Measurements from ENCODE around the gene GRPEL2. TPM values are rescaled to one million over a fixed set of nuclear protein-coding genes. Genes with fewer than 3 reads are reported as not detected.
"Not testable (repeated sequence)": the region's sequence is repeated elsewhere in the genome, so short reads cannot be mapped to it uniquely, and the experiment has no call there.

The GRPEL2 gene
- total and polyA plus RNA-seq, 2 experiments from 2014 or later: 20.2 to 62.2 TPM

- TF ChIP-seq ETS1 (IDR thresholded peaks at IDR 0.05): no peak
- TF ChIP-seq CREB1 (CRISPR knock-in tag; IDR thresholded peaks at IDR 0.05; ENCODE audit: low read depth): no peak
- no peak for TF ChIP-seq NANOG (IDR thresholded peaks at IDR 0.05; ENCODE audit: borderline replicate concordance)
- TF ChIP-seq POLR2AphosphoS5 (IDR thresholded peaks at IDR 0.05; ENCODE audit: low read depth): no peak
Measured at GRCh38 chr5:149392718-149393117, 47.4 kb downstream of the GRPEL2 start (continued).

- H3K27me3 Mint-ChIP-seq (ENCODE audit: insufficient read depth, low read depth, poor library complexity); H3K27ac Mint-ChIP-seq; ATAC-seq; H3K79me2 ChIP-seq (replicated peaks; ENCODE audit: insufficient read depth); H3F3A ChIP-seq (replicated peaks; ENCODE audit: low read depth); H4K20me1 ChIP-seq (replicated peaks; ENCODE audit: insufficient read depth); H3K36me3 Mint-ChIP-seq (ENCODE audit: low read depth); H3K27ac ChIP-seq (ENCODE audit: low read depth); H3K9me3 Mint-ChIP-seq; H3K4me1 ChIP-seq (ENCODE audit: insufficient read depth); H3K9me2 ChIP-seq (ENCODE audit: insufficient read depth); DNase-seq (ENCODE audit: low spot score); H3K27me3 ChIP-seq (ENCODE audit: insufficient read depth); H3K4me3 Mint-ChIP-seq; H3K4me1 Mint-ChIP-seq; H3K36me3 ChIP-seq (ENCODE audit: insufficient read depth); H2AFZ ChIP-seq; H3K4me3 ChIP-seq; H3K4me2 ChIP-seq: not testable (repeated sequence)
Measured at GRCh38 chr5:149394996-149395395, 49.7 kb downstream of the GRPEL2 start.

- Mint-ChIP-seq H3K4me3 (no peak overlapping the region), H3K4me1 (0 out of 3 replicates have a peak, but pooled peaks cover 7% of the 10 kb centered on the region), H3K9me3 (no peaks in the 10 kb centered on the region), H3K36me3 (ENCODE audit: low read depth) (no peaks in the 10 kb centered on the region; the same call in 2 of the 3 replicates), H3K27ac (no peak overlapping the region), H3K27me3 (ENCODE audit: insufficient read depth, low read depth, poor library complexity) (peaks cover 2% of the 10 kb centered on the region)
- H3K4me1 ChIP-seq (ENCODE audit: insufficient read depth): no peaks in the 10 kb centered on the region
- no peaks in the 10 kb centered on the region for H4K20me1 ChIP-seq (replicated peaks; ENCODE audit: insufficient read depth)
- no peaks in the 10 kb centered on the region for H3F3A ChIP-seq (replicated peaks; ENCODE audit: low read depth)
- no peaks in the 10 kb centered on the region for H3K79me2 ChIP-seq (replicated peaks; ENCODE audit: insufficient read depth)
- DNase-seq (ENCODE audit: low spot score) (no peak), ATAC-seq (no peak)
- H3K36me3 ChIP-seq (ENCODE audit: insufficient read depth): no peaks in the 10 kb centered on the region
- no peak overlapping the region for H3K27ac ChIP-seq (ENCODE audit: low read depth)
- H3K27me3 ChIP-seq (ENCODE audit: insufficient read depth): no peaks in the 10 kb centered on the region
- no peak overlapping the region for H3K4me3 ChIP-seq
- no peak overlapping the region for H3K4me2 ChIP-seq
- no peaks in the 10 kb centered on the region for H3K9me2 ChIP-seq (ENCODE audit: insufficient read depth)
- H2AFZ ChIP-seq: no peak overlapping the region
- TF ChIP-seq POLR2AphosphoS5 (IDR thresholded peaks at IDR 0.05; ENCODE audit: low read depth) (no peak), STAT1 (IDR thresholded peaks at IDR 0.05; ENCODE audit: unreplicated experiment) (no peak), JUNB (IDR thresholded peaks at IDR 0.05; ENCODE audit: unreplicated experiment) (no peak), REST (IDR thresholded peaks at IDR 0.05; ENCODE audit: unreplicated experiment) (no peak), ETS1 (IDR thresholded peaks at IDR 0.05) (no peak), EZH2 (IDR thresholded peaks at IDR 0.05; ENCODE audit: low read depth, unreplicated experiment) (no peak), CTCF (conservative IDR thresholded peaks at IDR 0.05; ENCODE audit: low read depth in 2 of 2) (no peak)
Measured at GRCh38 chr5:149397530-149397929, 52.2 kb downstream of the GRPEL2 start.
